K562 (cell line): ENCODE measurements around the gene STX2. TPM values are rescaled to one million over a fixed set of nuclear protein-coding genes. Genes with fewer than 3 reads are reported as not detected.
A peak's percentile ranks its signal among the peaks of the same experiment; 100 is the strongest.

Experiments
- ASH1L ChIP-seq: fragments of 450-650 bp; IDR thresholded peaks from 2 replicates; pipeline ENCODE4 v1.6.1; 2018; ENCODE audit warnings: borderline replicate concordance, mild to moderate bottlenecking, low read depth; ENCODE audit not compliant: partially characterized antibody
- BCOR ChIP-seq: fragments of 450-650 bp; IDR thresholded peaks from 2 replicates; pipeline ENCODE4 v1.6.1; 2016
- DPF2 ChIP-seq: fragments of 450-650 bp; IDR thresholded peaks from 2 replicates; pipeline ENCODE4 v1.6.1; 2016
- FOXJ3 ChIP-seq: sonication (generic); formaldehyde crosslinking; IDR thresholded peaks from 2 replicates; pipeline ENCODE4 v1.4.0; 2020; ENCODE audit warnings: mild to moderate bottlenecking, missing genetic modification reagents
- FOXK1 ChIP-seq: sonication (generic); formaldehyde crosslinking; IDR thresholded peaks from 2 replicates; pipeline ENCODE4 v1.8.0; 2022; ENCODE audit warnings: missing genetic modification reagents, mild to moderate bottlenecking, borderline replicate concordance
- FOXK2 ChIP-seq, 2 experiments: fragments of 450-650 bp; IDR thresholded peaks in 1 of 2; conservative IDR thresholded peaks in 1 of 2; 2 replicates each; pipeline ENCODE4 v1.6.1; 2016; ENCODE audit warnings: low read depth in 2 of 2, mild to moderate bottlenecking in 1 of 2
- GABPA ChIP-seq: fragments of 200-800 bp; sonication (Bioruptor generic); conservative IDR thresholded peaks from 2 replicates; pipeline ENCODE4 v1.6.1; 2016; ENCODE audit warnings: low read depth, missing genetic modification characterization, missing compliant biosample characterization
- ID3 ChIP-seq, 2 experiments: fragments of 250-450 bp in 1 of 2; fragments of 450-650 bp in 1 of 2; sonication (Bioruptor Pico) in 1 of 2; IDR thresholded peaks; 2 replicates each; pipeline versions ENCODE4 v1.6.1 to v1.8.0; 2016 to 2021; ENCODE audit warnings: mild to moderate bottlenecking in 2 of 2, moderate library complexity in 2 of 2, missing compliant biosample characterization in 1 of 2, missing genetic modification characterization in 1 of 2
- MAFG ChIP-seq: fragments of 450-650 bp; conservative IDR thresholded peaks from 2 replicates; pipeline ENCODE4 v1.6.1; 2016; ENCODE audit warnings: missing genetic modification characterization, missing compliant biosample characterization
- MAX ChIP-seq: sonication (generic); formaldehyde crosslinking; IDR thresholded peaks from 2 replicates; pipeline ENCODE4 v1.9.0; 2022; ENCODE audit warnings: mild to moderate bottlenecking, missing genetic modification reagents
- MCM2 ChIP-seq: fragments of 450-650 bp; IDR thresholded peaks from 2 replicates; pipeline ENCODE4 v1.6.1; 2017; ENCODE audit warnings: low read depth, mild to moderate bottlenecking
- MEIS2 ChIP-seq: fragments of 450-650 bp; IDR thresholded peaks from 2 replicates; pipeline ENCODE4 v1.6.1; 2014; ENCODE audit warnings: mild to moderate bottlenecking; ENCODE audit not compliant: partially characterized antibody
- MTA1 ChIP-seq: fragments of 450-650 bp; IDR thresholded peaks from 2 replicates; pipeline ENCODE4 v1.6.1; 2017; ENCODE audit warnings: borderline replicate concordance
- NFRKB ChIP-seq: fragments of 450-650 bp; IDR thresholded peaks from 2 replicates; pipeline ENCODE4 v1.6.1; 2016; ENCODE audit warnings: low read depth
- NR2C1 ChIP-seq, 2 experiments: fragments of 450-650 bp; IDR thresholded peaks; 2 replicates each; pipeline ENCODE4 v1.6.1; 2017; ENCODE audit warnings: mild to moderate bottlenecking in 2 of 2, antibody characterized with exemption in 1 of 2, inconsistent platforms in 1 of 2, missing compliant biosample characterization in 1 of 2, missing genetic modification characterization in 1 of 2
- POLR3A ChIP-seq: IDR thresholded peaks from 2 replicates; pipeline ENCODE4 v1.6.1; 2011; ENCODE audit warnings: borderline replicate concordance, mild to moderate bottlenecking, moderate library complexity; ENCODE audit not compliant: insufficient read length, insufficient read depth; ENCODE audit errors: extremely low read depth
- PRPF4 ChIP-seq: fragments of 200-400 bp; formaldehyde crosslinking; IDR thresholded peaks from one replicate; pipeline ENCODE4 v1.6.1; 2017; ENCODE audit warnings: low read length, low read depth, mild to moderate bottlenecking; ENCODE audit not compliant: insufficient read depth, poor library complexity, severe bottlenecking
- RBM25 ChIP-seq: fragments of 200-400 bp; formaldehyde crosslinking; IDR thresholded peaks from 2 replicates; pipeline ENCODE4 v1.6.1; 2018; ENCODE audit warnings: low read length, low read depth, moderate library complexity; ENCODE audit not compliant: severe bottlenecking
- RUNX1 ChIP-seq: sonication (generic); IDR thresholded peaks from 2 replicates; pipeline ENCODE4 v1.6.1; 2016; ENCODE audit warnings: antibody characterized with exemption, low read depth
- SPI1 ChIP-seq: IDR thresholded peaks from 2 replicates; pipeline ENCODE4 v1.6.1; 2011; ENCODE audit warnings: low read depth, low read length, control low read depth, borderline replicate concordance
- TBL1XR1 ChIP-seq, 2 experiments: IDR thresholded peaks; 2 replicates each; pipeline ENCODE4 v1.6.1; 2012; ENCODE audit warnings: improper control_type of control experiment in 2 of 2, low read length in 2 of 2, mild to moderate bottlenecking in 1 of 2
- TCFL5 ChIP-seq: fragments of 250-450 bp; sonication (Bioruptor Pico); conservative IDR thresholded peaks from 2 replicates; pipeline ENCODE4 v1.6.1; 2021; ENCODE audit warnings: mild to moderate bottlenecking, moderate library complexity, matching md5 sums
- ZBED1 ChIP-seq: IDR thresholded peaks from 2 replicates; pipeline ENCODE4 v1.6.1; 2014
- ZBTB26 ChIP-seq: fragments of 450-650 bp; formaldehyde crosslinking; IDR thresholded peaks from 2 replicates; pipeline ENCODE4 v1.4.0; 2022; ENCODE audit warnings: missing genetic modification characterization
- ZBTB5 ChIP-seq: fragments of 450-650 bp; IDR thresholded peaks from 2 replicates; pipeline ENCODE4 v1.6.1; 2017; ENCODE audit warnings: antibody characterized with exemption
- ZSCAN29 ChIP-seq: fragments of 450-650 bp; IDR thresholded peaks from 2 replicates; pipeline ENCODE4 v1.6.1; 2017
- polyA plus RNA-seq, 8 experiments: library from polyadenylated mRNA; depleted of rRNA in 4 of 8; stranded (reverse) in 5 of 8; unstranded in 3 of 8; fragments of >200 nt; fragmentation: Nextera tagmentation in 2 of 8; fragmentation: Illumina TruSeq in 1 of 8; extraction: Ambion mirVana in 2 of 8; extraction: Trizol in 1 of 8; gene quantifications; 2 replicates each; pipeline versions ENCODE4 v1.2.1 to v1.2.3, GENCODE V29; 2011 to 2014; ENCODE audit warnings: inconsistent platforms in 1 of 8, missing spikeins in 1 of 8
- total RNA-seq, 7 experiments: library from RNA; depleted of rRNA in 6 of 7; stranded (reverse); fragments of >200 nt in 6 of 7; fragmentation: Illumina TruSeq in 2 of 7; extraction: Trizol in 2 of 7; gene quantifications; 2 replicates each; pipeline versions ENCODE4 v1.2.1 to v1.2.3, GENCODE V29; 2011 to 2021; ENCODE audit warnings: low replicate concordance in 1 of 7

STX2 gene
- total and polyA plus RNA-seq, 9 of the 15 experiments (the other 6 are each of a cell fraction or from before 2014, with no cell fraction given) = 22.2 to 54.6 (median 30.8) TPM

- TF ChIP-seq POLR3A (no peak), SPI1 (0 out of 2 replicates have a peak, but pooled peaks have one; percentile 21), MEIS2 (no peak), FOXJ3 (CRISPR knock-in tag) (no peak), ZBTB26 (CRISPR knock-in tag) (0 out of 2 replicates have a peak, but pooled peaks have one; percentile 7), ZSCAN29 (no peak), TCFL5 (CRISPR knock-in tag) (no peak), DPF2 (no peak), MTA1 (no peak), RUNX1 (no peak), ZBED1 (no peak), FOXK1 (CRISPR knock-in tag) (no peak), ID3 (CRISPR knock-in tag; IDR thresholded peaks at IDR 0.05) (no peak), ID3 (tag; IDR thresholded peaks at IDR 0.05) (no peak), NFRKB (no peak), NR2C1 (IDR thresholded peaks at IDR 0.05) (peak; percentile 84), NR2C1 (tag; IDR thresholded peaks at IDR 0.05) (peak; percentile 27; the same call in 1 of the 2 replicates), MAFG (no peak), ASH1L (peak; percentile 83), PRPF4 (no peak), ZBTB5 (no peak), RBM25 (no peak), BCOR (no peak), MCM2 (no peak), TBL1XR1 (IDR thresholded peaks at IDR 0.05; ENCODE audit: low read length in 2 of 2) (no peak), MAX (CRISPR knock-in tag) (no peak), FOXK2 (conservative IDR thresholded peaks at IDR 0.05 in 1 of 2, IDR thresholded peaks at IDR 0.05 in 1 of 2; ENCODE audit: low read depth in 2 of 2) (0 out of 4 replicates have a peak, but pooled peaks of 1 of the 2 experiments have one; percentile 40), GABPA (tag) (peak; percentile 52)
Measured at GRCh38 chr12:130754234-130754901, 84.7 kb downstream of the STX2 start (continued).
